Measurements from ENCODE around the gene PI4K2B. TPM values are rescaled to one million over a fixed set of nuclear protein-coding genes. Genes with fewer than 3 reads are reported as not detected.

PI4K2B gene
- total and polyA plus RNA-seq, 2 of the 13 experiments (the other 11 are each of a cell fraction or from before 2014, with no cell fraction given) = 6.9 to 25.8 TPM

DNA sequence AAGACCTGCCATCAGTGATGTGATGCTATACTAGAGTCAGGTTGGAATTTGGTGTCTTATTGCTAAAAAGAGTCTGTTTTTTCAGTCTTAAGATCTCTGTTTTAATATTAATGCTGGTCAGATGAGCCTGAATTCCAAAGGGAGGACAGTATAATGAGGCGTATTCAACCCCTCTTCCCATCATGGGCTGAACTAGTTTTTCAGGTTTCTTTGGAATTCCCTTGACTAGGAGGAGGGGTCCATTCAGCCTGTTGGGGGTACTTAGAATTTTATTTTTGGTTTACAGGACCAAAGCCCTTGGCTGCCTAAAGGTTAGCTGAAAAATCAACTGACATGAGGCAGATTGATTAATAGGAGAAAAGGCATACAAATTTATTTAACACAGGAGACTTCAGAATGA, 24.1 kb upstream of the PI4K2B start:
- WGBS (ENCODE audit: low lambda C conversion rate) = 95% methylated on average over 1 of the region's 1 CpG
- intact Hi-C loops (cut with micrococcal nuclease; ENCODE audit: unreplicated experiment) = no loop called here
- CTCF ChIA-PET (ENCODE audit: low intra/inter-chr PET ratio, low total read pairs) = no interaction called here
- in situ Hi-C loops (cut with HindIII; ENCODE audit: extremely low pct_ligation_motif_present, low pct_unique_long_range_greater_than_20kb) = no loop called here
- Histone ChIP-seq H3K79me2 (ENCODE audit: insufficient read depth, low read length) (no peaks in the 10 kb centered on the region), H3K4me3 (replicated peaks in 1 of 3; ENCODE audit: insufficient read depth in 1 of 3, low read depth in 2 of 3, low read length in 3 of 3) (no peak overlapping the region), H3K9ac (ENCODE audit: insufficient read depth, low read depth, low read length) (no peak overlapping the region), H3K27me3 (ENCODE audit: control insufficient read depth in 1 of 2, insufficient read depth in 2 of 2, low read length in 2 of 2) (no peaks in the 10 kb centered on the region; a peak in 1 of 5 replicates), H3K4me2 (ENCODE audit: low read depth, low read length) (no peak overlapping the region), H2AFZ (ENCODE audit: low read length) (no peak overlapping the region), H3K27ac (ENCODE audit: extremely low read length, insufficient read depth, low read length) (no peak overlapping the region), H3K9me3 (ENCODE audit: low read length) (no peaks in the 10 kb centered on the region), H3K36me3 (replicated peaks in 1 of 2; ENCODE audit: control insufficient read depth in 1 of 2, insufficient read depth in 2 of 2, low read length in 2 of 2) (no peaks in the 10 kb centered on the region), H3K4me1 (ENCODE audit: insufficient read depth, low read length) (peaks cover 18% of the 10 kb centered on the region), H4K20me1 (ENCODE audit: insufficient read depth, low read length) (no peaks in the 10 kb centered on the region)
- DNase-seq (ENCODE audit: low spot score) = no peak
- no peak for TF ChIP-seq AGO2 (optimal IDR thresholded peaks at IDR 0.05; ENCODE audit: low read depth, low read length)
- no peak for TF ChIP-seq ZMYM2 (CRISPR knock-in tag; IDR thresholded peaks at IDR 0.05)
- TF ChIP-seq SNRNP70 (IDR thresholded peaks at IDR 0.05; ENCODE audit: low read depth, low read length) = no peak
- TF ChIP-seq, protein P1, sequence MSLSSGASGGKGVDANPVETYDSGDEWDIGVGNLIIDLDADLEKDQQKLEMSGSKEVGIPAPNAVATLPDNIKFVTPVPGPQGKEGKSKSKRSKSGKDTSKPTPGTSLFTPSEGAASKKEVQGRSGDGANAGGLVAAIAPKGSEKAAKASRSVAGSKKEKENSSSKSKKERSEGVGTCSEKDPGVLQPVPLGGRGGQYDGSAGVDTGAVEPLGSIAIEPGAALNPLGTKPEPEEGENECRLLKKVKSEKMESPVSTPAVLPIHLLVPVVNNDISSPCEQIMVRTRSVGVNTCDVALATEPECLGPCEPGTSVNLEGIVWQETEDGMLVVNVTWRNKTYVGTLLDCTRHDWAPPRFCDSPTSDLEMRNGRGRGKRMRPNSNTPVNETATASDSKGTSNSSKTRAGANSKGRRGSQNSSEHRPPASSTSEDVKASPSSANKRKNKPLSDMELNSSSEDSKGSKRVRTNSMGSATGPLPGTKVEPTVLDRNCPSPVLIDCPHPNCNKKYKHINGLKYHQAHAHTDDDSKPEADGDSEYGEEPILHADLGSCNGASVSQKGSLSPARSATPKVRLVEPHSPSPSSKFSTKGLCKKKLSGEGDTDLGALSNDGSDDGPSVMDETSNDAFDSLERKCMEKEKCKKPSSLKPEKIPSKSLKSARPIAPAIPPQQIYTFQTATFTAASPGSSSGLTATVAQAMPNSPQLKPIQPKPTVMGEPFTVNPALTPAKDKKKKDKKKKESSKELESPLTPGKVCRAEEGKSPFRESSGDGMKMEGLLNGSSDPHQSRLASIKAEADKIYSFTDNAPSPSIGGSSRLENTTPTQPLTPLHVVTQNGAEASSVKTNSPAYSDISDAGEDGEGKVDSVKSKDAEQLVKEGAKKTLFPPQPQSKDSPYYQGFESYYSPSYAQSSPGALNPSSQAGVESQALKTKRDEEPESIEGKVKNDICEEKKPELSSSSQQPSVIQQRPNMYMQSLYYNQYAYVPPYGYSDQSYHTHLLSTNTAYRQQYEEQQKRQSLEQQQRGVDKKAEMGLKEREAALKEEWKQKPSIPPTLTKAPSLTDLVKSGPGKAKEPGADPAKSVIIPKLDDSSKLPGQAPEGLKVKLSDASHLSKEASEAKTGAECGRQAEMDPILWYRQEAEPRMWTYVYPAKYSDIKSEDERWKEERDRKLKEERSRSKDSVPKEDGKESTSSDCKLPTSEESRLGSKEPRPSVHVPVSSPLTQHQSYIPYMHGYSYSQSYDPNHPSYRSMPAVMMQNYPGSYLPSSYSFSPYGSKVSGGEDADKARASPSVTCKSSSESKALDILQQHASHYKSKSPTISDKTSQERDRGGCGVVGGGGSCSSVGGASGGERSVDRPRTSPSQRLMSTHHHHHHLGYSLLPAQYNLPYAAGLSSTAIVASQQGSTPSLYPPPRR (CRISPR knock-in tag; IDR thresholded peaks at IDR 0.05; ENCODE audit: borderline replicate concordance) = no peak
- TF ChIP-seq ZNF569 (CRISPR knock-in tag; IDR thresholded peaks at IDR 0.05; ENCODE audit: borderline replicate concordance) = no peak
- TF ChIP-seq STAG1 (CRISPR knock-in tag; IDR thresholded peaks at IDR 0.05) = no peak
- TF ChIP-seq, protein P2, sequence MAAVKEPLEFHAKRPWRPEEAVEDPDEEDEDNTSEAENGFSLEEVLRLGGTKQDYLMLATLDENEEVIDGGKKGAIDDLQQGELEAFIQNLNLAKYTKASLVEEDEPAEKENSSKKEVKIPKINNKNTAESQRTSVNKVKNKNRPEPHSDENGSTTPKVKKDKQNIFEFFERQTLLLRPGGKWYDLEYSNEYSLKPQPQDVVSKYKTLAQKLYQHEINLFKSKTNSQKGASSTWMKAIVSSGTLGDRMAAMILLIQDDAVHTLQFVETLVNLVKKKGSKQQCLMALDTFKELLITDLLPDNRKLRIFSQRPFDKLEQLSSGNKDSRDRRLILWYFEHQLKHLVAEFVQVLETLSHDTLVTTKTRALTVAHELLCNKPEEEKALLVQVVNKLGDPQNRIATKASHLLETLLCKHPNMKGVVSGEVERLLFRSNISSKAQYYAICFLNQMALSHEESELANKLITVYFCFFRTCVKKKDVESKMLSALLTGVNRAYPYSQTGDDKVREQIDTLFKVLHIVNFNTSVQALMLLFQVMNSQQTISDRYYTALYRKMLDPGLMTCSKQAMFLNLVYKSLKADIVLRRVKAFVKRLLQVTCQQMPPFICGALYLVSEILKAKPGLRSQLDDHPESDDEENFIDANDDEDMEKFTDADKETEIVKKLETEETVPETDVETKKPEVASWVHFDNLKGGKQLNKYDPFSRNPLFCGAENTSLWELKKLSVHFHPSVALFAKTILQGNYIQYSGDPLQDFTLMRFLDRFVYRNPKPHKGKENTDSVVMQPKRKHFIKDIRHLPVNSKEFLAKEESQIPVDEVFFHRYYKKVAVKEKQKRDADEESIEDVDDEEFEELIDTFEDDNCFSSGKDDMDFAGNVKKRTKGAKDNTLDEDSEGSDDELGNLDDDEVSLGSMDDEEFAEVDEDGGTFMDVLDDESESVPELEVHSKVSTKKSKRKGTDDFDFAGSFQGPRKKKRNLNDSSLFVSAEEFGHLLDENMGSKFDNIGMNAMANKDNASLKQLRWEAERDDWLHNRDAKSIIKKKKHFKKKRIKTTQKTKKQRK (IDR thresholded peaks at IDR 0.05; ENCODE audit: low read length) = no peak
- TF ChIP-seq NKX3-1 (CRISPR knock-in tag; IDR thresholded peaks at IDR 0.05) = no peak
- TF ChIP-seq ONECUT2 (CRISPR knock-in tag; IDR thresholded peaks at IDR 0.05) = no peak
- TF ChIP-seq NR1H2 (CRISPR knock-in tag; IDR thresholded peaks at IDR 0.05; ENCODE audit: borderline replicate concordance, low read depth) = no peak
- TF ChIP-seq, protein P3, sequence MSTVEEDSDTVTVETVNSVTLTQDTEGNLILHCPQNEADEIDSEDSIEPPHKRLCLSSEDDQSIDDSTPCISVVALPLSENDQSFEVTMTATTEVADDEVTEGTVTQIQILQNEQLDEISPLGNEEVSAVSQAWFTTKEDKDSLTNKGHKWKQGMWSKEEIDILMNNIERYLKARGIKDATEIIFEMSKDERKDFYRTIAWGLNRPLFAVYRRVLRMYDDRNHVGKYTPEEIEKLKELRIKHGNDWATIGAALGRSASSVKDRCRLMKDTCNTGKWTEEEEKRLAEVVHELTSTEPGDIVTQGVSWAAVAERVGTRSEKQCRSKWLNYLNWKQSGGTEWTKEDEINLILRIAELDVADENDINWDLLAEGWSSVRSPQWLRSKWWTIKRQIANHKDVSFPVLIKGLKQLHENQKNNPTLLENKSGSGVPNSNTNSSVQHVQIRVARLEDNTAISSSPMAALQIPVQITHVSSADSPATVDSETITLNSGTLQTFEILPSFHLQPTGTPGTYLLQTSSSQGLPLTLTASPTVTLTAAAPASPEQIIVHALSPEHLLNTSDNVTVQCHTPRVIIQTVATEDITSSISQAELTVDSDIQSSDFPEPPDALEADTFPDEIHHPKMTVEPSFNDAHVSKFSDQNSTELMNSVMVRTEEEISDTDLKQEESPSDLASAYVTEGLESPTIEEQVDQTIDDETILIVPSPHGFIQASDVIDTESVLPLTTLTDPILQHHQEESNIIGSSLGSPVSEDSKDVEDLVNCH (CRISPR knock-in tag; IDR thresholded peaks at IDR 0.05) = no peak
- no peak for ATAC-seq
- POLR2A ChIA-PET = no interaction called here
- no peak for FAIRE-seq
- BruUV-seq (replicated peaks) = no TSS peak

Data from HepG2 (cell line).